ENCODE data around the gene GIMAP5. TPM values are rescaled to one million over a fixed set of nuclear protein-coding genes. Genes with fewer than 3 reads are reported as not detected.

GIMAP5 gene
- total and polyA plus RNA-seq, 2 of the 13 experiments (the other 11 are each of a cell fraction or from before 2014, with no cell fraction given) = not detected

DNA sequence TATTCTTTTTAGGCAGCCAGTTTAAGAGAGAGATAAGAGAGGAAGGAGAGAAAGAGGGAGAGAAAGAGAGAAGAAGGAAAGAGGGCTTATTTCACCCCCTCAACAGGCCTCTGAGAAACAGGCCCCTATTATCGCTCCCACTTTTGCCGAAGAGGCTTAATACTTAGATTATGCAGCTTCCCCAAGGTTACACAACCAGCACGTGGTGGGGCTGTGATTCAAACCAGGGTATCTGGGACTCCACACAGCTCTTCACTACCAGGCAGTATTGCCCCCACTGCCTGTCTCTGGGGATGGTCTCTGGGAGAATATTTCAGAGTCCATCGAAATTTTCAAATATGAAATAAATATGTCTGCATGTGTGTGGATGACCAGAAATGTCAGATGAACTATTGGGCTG lies 17.8 kb upstream of the GIMAP5 start (continued):
- no peak for TF ChIP-seq ELF4 (CRISPR knock-in tag; IDR thresholded peaks at IDR 0.05; ENCODE audit: borderline replicate concordance)
- no peak for TF ChIP-seq YY1 (IDR thresholded peaks at IDR 0.05; ENCODE audit: insufficient read depth, insufficient replicate concordance, low read depth, low read length)
- no peak for TF ChIP-seq BORCS8-MEF2B (CRISPR knock-in tag; IDR thresholded peaks at IDR 0.05)
- TF ChIP-seq MTF1 (CRISPR knock-in tag; IDR thresholded peaks at IDR 0.05) = no peak
- TF ChIP-seq, protein P1, sequence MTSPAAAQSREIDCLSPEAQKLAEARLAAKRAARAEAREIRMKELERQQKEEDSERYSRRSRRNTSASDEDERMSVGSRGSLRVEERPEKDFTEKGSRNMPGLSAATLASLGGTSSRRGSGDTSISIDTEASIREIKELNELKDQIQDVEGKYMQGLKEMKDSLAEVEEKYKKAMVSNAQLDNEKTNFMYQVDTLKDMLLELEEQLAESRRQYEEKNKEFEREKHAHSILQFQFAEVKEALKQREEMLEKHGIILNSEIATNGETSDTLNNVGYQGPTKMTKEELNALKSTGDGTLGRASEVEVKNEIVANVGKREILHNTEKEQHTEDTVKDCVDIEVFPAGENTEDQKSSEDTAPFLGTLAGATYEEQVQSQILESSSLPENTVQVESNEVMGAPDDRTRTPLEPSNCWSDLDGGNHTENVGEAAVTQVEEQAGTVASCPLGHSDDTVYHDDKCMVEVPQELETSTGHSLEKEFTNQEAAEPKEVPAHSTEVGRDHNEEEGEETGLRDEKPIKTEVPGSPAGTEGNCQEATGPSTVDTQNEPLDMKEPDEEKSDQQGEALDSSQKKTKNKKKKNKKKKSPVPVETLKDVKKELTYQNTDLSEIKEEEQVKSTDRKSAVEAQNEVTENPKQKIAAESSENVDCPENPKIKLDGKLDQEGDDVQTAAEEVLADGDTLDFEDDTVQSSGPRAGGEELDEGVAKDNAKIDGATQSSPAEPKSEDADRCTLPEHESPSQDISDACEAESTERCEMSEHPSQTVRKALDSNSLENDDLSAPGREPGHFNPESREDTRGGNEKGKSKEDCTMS (CRISPR knock-in tag; conservative IDR thresholded peaks at IDR 0.05) = no peak
- TF ChIP-seq ZNF777 (CRISPR knock-in tag; IDR thresholded peaks at IDR 0.05) = no peak
- no peak for TF ChIP-seq SAP130 (CRISPR knock-in tag; IDR thresholded peaks at IDR 0.05; ENCODE audit: low read depth)
- no peak for TF ChIP-seq ZNF652 (CRISPR knock-in tag; IDR thresholded peaks at IDR 0.05; ENCODE audit: borderline replicate concordance, low read depth)

DNA sequence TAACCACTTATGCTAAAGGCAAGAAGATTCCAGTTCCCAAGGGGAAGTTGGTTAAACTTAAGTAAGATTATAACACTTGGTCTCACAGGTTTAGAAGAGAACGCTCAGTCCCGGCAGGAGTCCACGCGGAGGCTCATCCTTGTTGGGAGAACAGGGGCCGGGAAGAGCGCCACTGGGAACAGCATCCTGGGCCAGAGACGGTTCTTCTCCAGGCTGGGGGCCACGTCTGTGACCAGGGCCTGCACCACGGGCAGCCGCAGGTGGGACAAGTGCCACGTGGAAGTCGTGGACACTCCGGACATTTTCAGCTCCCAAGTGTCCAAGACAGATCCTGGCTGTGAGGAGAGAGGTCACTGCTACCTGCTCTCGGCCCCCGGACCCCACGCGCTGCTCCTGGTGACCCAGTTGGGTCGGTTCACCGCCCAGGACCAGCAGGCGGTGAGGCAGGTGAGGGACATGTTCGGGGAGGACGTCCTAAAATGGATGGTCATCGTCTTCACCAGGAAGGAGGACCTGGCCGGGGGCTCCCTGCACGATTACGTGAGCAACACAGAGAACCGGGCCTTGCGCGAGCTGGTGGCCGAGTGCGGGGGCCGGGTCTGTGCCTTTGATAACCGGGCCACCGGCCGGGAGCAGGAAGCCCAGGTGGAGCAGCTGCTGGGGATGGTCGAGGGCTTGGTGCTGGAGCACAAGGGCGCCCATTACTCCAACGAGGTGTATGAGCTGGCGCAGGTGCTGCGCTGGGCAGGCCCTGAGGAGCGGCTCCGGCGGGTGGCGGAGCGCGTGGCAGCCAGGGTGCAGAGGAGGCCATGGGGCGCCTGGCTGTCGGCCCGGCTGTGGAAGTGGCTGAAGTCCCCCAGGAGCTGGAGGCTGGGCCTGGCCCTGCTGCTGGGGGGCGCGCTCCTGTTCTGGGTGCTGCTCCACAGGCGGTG lies 17.0 kb upstream of the GIMAP5 start:
- in situ Hi-C loops (cut with HindIII; ENCODE audit: extremely low pct_ligation_motif_present, low pct_unique_long_range_greater_than_20kb) = no loop called here
- FAIRE-seq = no peak
- 78% methylated on average over 28 of the region's 52 CpGs for WGBS (ENCODE audit: low lambda C conversion rate)
- H3K27ac ChIP-seq (ENCODE audit: extremely low read length, insufficient read depth, low read length) = no peak overlapping the region
- no peaks in the 10 kb centered on the region for H3K79me2 ChIP-seq (ENCODE audit: insufficient read depth, low read length)
- TF ChIP-seq, protein P2, sequence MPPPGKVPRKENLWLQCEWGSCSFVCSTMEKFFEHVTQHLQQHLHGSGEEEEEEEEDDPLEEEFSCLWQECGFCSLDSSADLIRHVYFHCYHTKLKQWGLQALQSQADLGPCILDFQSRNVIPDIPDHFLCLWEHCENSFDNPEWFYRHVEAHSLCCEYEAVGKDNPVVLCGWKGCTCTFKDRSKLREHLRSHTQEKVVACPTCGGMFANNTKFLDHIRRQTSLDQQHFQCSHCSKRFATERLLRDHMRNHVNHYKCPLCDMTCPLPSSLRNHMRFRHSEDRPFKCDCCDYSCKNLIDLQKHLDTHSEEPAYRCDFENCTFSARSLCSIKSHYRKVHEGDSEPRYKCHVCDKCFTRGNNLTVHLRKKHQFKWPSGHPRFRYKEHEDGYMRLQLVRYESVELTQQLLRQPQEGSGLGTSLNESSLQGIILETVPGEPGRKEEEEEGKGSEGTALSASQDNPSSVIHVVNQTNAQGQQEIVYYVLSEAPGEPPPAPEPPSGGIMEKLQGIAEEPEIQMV (CRISPR knock-in tag; IDR thresholded peaks at IDR 0.05; ENCODE audit: low read depth) = no peak
- TF ChIP-seq MYC (CRISPR knock-in tag; IDR thresholded peaks at IDR 0.05; ENCODE audit: borderline replicate concordance) (no peak), ZNF782 (CRISPR knock-in tag; IDR thresholded peaks at IDR 0.05; ENCODE audit: borderline replicate concordance) (no peak), ZNF251 (CRISPR knock-in tag; IDR thresholded peaks at IDR 0.05) (no peak), ZNF75D (CRISPR knock-in tag; IDR thresholded peaks at IDR 0.05; ENCODE audit: borderline replicate concordance) (no peak), ZNF776 (CRISPR knock-in tag; IDR thresholded peaks at IDR 0.05) (no peak), PTBP1 (IDR thresholded peaks at IDR 0.05; ENCODE audit: low read depth, low read length, poor library complexity, severe bottlenecking) (no peak), NFE2L2 (IDR thresholded peaks at IDR 0.05; ENCODE audit: low read length) (no peak), RORA (CRISPR knock-in tag; IDR thresholded peaks at IDR 0.05) (no peak), ZNF724P (CRISPR knock-in tag; IDR thresholded peaks at IDR 0.05; ENCODE audit: borderline replicate concordance) (no peak), CREM (IDR thresholded peaks at IDR 0.05) (no peak), CREM (CRISPR knock-in tag; IDR thresholded peaks at IDR 0.05) (no peak), PPARG (CRISPR knock-in tag; conservative IDR thresholded peaks at IDR 0.05) (no peak)
- DNase-seq (ENCODE audit: low spot score) = no peak
- POLR2A ChIA-PET = no interaction called here
- no peaks in the 10 kb centered on the region for H3K9me3 ChIP-seq (ENCODE audit: low read length)
- H3K9ac ChIP-seq (ENCODE audit: insufficient read depth, low read depth, low read length) = no peak overlapping the region
- H3K36me3 ChIP-seq (replicated peaks in 1 of 2; ENCODE audit: control insufficient read depth in 1 of 2, insufficient read depth in 2 of 2, low read length in 2 of 2) = no peaks in the 10 kb centered on the region
- H4K20me1 ChIP-seq (ENCODE audit: insufficient read depth, low read length) = no peaks in the 10 kb centered on the region
- BruUV-seq (replicated peaks) = no TSS peak
- ATAC-seq = no peak
- H3K4me1 ChIP-seq (ENCODE audit: insufficient read depth, low read length) = no peaks in the 10 kb centered on the region
- H3K4me3 ChIP-seq (replicated peaks in 1 of 3; ENCODE audit: insufficient read depth in 1 of 3, low read depth in 2 of 3, low read length in 3 of 3) = no peak overlapping the region
- CTCF ChIA-PET (ENCODE audit: low intra/inter-chr PET ratio, low total read pairs) = no interaction called here
- peaks cover 0 to 12% of the 10 kb centered on the region in 2 experiments; a peak in 4 of 5 replicates for H3K27me3 ChIP-seq (ENCODE audit: control insufficient read depth in 1 of 2, insufficient read depth in 2 of 2, low read length in 2 of 2)
- no peak overlapping the region for H2AFZ ChIP-seq (ENCODE audit: low read length)
- no peak overlapping the region for H3K4me2 ChIP-seq (ENCODE audit: low read depth, low read length)
- intact Hi-C loops (cut with micrococcal nuclease; ENCODE audit: unreplicated experiment) = no loop called here
